Measurements from ENCODE around the gene EREG. TPM values are rescaled to one million over a fixed set of nuclear protein-coding genes. Genes with fewer than 3 reads are reported as not detected.

The EREG gene
- polyA plus RNA-seq, 2 of the 4 experiments (the other 2 are of a cell fraction) = 34.0 to 102 TPM

GRCh38 chr4:74322301-74322700 is 42.6 kb upstream of the EREG start:
- WGBS (ENCODE audit: missing lambda C conversion rate) = 89% methylated on average over 3 of the region's 3 CpGs
- Histone ChIP-seq H3K4me1 (peaks cover 21% of the 10 kb centered on the region), H3K4me2 (no peak overlapping the region), H3K9me3 (no peaks in the 10 kb centered on the region), H3K27ac (peak overlapping the region in 1 of 2 experiments; percentile 39; a peak in 1 of 6 replicates), H3K4me3 (no peak overlapping the region)
- POLR2A ChIA-PET = no interaction called here
- FAIRE-seq (no peak), ATAC-seq (no peak), DNase-seq (ENCODE audit: low read depth in 1 of 2, low spot score in 1 of 2) (no peak)
- CTCF ChIA-PET = interaction anchor here (1.6 to 7.9 kb wide), 4 partner anchors 15 to 350 kb away, joined by 7 to 136 read pairs (median 21); partner anchors contain the start of gene EREG
- TF ChIP-seq HMGXB4 (CRISPR knock-in tag; IDR thresholded peaks at IDR 0.05; ENCODE audit: borderline replicate concordance) = no peak
- no peak for TF ChIP-seq PBX3 (IDR thresholded peaks at IDR 0.05)
- no peak for TF ChIP-seq FOXS1 (CRISPR knock-in tag; IDR thresholded peaks at IDR 0.05)
- TF ChIP-seq RFX5 (IDR thresholded peaks at IDR 0.05) = no peak
- TF ChIP-seq USF2 (IDR thresholded peaks at IDR 0.05) = no peak
- TF ChIP-seq CBX8 (IDR thresholded peaks at IDR 0.05) = no peak
- TF ChIP-seq EHMT2 (IDR thresholded peaks at IDR 0.05; ENCODE audit: low read depth) = no peak
- no peak for TF ChIP-seq HES2 (IDR thresholded peaks at IDR 0.05)
- TF ChIP-seq RAD21 (conservative IDR thresholded peaks at IDR 0.05 in 1 of 2, IDR thresholded peaks at IDR 0.05 in 1 of 2) = no peak
- no peak for TF ChIP-seq HDAC2 (IDR thresholded peaks at IDR 0.05)
- no peak for TF ChIP-seq HOXB13 (CRISPR knock-in tag; IDR thresholded peaks at IDR 0.05; ENCODE audit: low read depth)
- TF ChIP-seq SREBF2 (IDR thresholded peaks at IDR 0.05) = no peak
- no peak for TF ChIP-seq ZNF302 (CRISPR knock-in tag; IDR thresholded peaks at IDR 0.05)
- no peak for TF ChIP-seq MAFK (IDR thresholded peaks at IDR 0.05; ENCODE audit: partially characterized antibody)
- TF ChIP-seq E2F6 (IDR thresholded peaks at IDR 0.05; ENCODE audit: borderline replicate concordance, low read depth) = no peak

- WGBS (ENCODE audit: missing lambda C conversion rate) = 97% methylated on average over 4 of the region's 4 CpGs
- ATAC-seq = no peak
- Histone ChIP-seq H3K4me1 (peaks cover 21% of the 10 kb centered on the region), H3K9me3 (no peaks in the 10 kb centered on the region), H3K4me3 (no peak overlapping the region), H3K27ac (peak overlapping the region in 1 of 2 experiments; percentile 12; a peak in 1 of 6 replicates), H3K4me2 (no peak overlapping the region)
- TF ChIP-seq POLR2AphosphoS2 (conservative IDR thresholded peaks at IDR 0.05; ENCODE audit: low read length) (no peak), REST (IDR thresholded peaks at IDR 0.05) (no peak)
- POLR2A ChIA-PET = no interaction called here
- DNase-seq (ENCODE audit: low read depth in 1 of 2, low spot score in 1 of 2) = no peak
- no peak for FAIRE-seq
- CTCF ChIA-PET = interaction anchor here (1.7 kb wide), 1 partner anchor 352 kb away, joined by 9 read pairs; no protein-coding TSS in a partner anchor
Observed at GRCh38 chr4:74323663-74324062, 41.3 kb upstream of the EREG start.

Measured in A549 (cell line).